HG03025 (cell line): ENCODE measurements around the gene GADD45A.

Experiments
- ATAC-seq: cut with Tn5 transposase; IDR thresholded peaks from one replicate; pipeline ENCODE4 v1.9.1; 2021; ENCODE audit warnings: mild to moderate bottlenecking, moderate library complexity; ENCODE audit not compliant: unreplicated experiment, low FRiP score

Gene GADD45A

GRCh38 chr1:67687649-67688048 is 2.6 kb downstream of the GADD45A start:
- no peak for ATAC-seq

- no peak for ATAC-seq
These were observed 3.7 kb downstream of the GADD45A start for GRCh38 chr1:67688526-67689219.

- no peak for ATAC-seq
These were observed 4.4 kb downstream of the GADD45A start for GRCh38 chr1:67689267-67690017.

- ATAC-seq = no peak
These were observed 5.0 kb downstream of the GADD45A start for GRCh38 chr1:67690018-67690363.

GRCh38 chr1:67690411-67690810 is 5.4 kb downstream of the GADD45A start:
- no peak for ATAC-seq

GRCh38 chr1:67691712-67692111 is 6.7 kb downstream of the GADD45A start:
- no peak for ATAC-seq

- ATAC-seq = no peak
These were observed 11.0 kb downstream of the GADD45A start for GRCh38 chr1:67695963-67696362.

- ATAC-seq = no peak
These were observed 11.7 kb downstream of the GADD45A start for GRCh38 chr1:67696708-67697107.

- ATAC-seq = no peak
These were observed 15.2 kb downstream of the GADD45A start for GRCh38 chr1:67700220-67700619.

GRCh38 chr1:67700692-67701410 is 15.8 kb downstream of the GADD45A start:
- ATAC-seq = no peak

GRCh38 chr1:67701876-67702275 is 16.9 kb downstream of the GADD45A start:
- ATAC-seq = no peak

- ATAC-seq = no peak
These were observed 19.4 kb downstream of the GADD45A start for GRCh38 chr1:67704351-67704750.

GRCh38 chr1:67705735-67706453 is 20.9 kb downstream of the GADD45A start:
- ATAC-seq = no peak

GRCh38 chr1:67708606-67709005 is 23.6 kb downstream of the GADD45A start:
- ATAC-seq = no peak

GRCh38 chr1:67710417-67710816 is 25.4 kb downstream of the GADD45A start:
- ATAC-seq = no peak

GRCh38 chr1:67711158-67711854 is 26.3 kb downstream of the GADD45A start:
- ATAC-seq = peak; percentile 12

- peak; percentile 78 for ATAC-seq
These were observed 26.8 kb downstream of the GADD45A start for GRCh38 chr1:67711855-67712212.

GRCh38 chr1:67713057-67713846 is 28.3 kb downstream of the GADD45A start:
- ATAC-seq = no peak

- ATAC-seq = no peak
These were observed 30.8 kb downstream of the GADD45A start for GRCh38 chr1:67715819-67716218.

- ATAC-seq = no peak
These were observed 31.8 kb downstream of the GADD45A start for GRCh38 chr1:67716800-67717199.
